Thyroid gland (tissue), 4 donors: ENCODE measurements around the gene MAPKAPK2.

ENCODE experiments used
- CTCF ChIP-seq, 6 experiments: fragments of 200-600 bp in 3 of 6; fragments of 450-650 bp in 3 of 6; sonication (generic) in 3 of 6; IDR thresholded peaks; one replicate each; pipeline ENCODE4 v1.5.1; 2016 to 2019; ENCODE audit warnings: antibody characterized with exemption in 6 of 6, mild to moderate bottlenecking in 2 of 6, inconsistent platforms in 1 of 6, moderate library complexity in 1 of 6
- POLR2A ChIP-seq, 2 donors: fragments of 450-650 bp; IDR thresholded peaks; one replicate each; pipeline ENCODE4 v1.6.1; 2017; ENCODE audit warnings: antibody characterized with exemption in 2 of 2, mild to moderate bottlenecking in 2 of 2, moderate library complexity in 1 of 2

- no peak for TF ChIP-seq CTCF (IDR thresholded peaks at IDR 0.05)
- TF ChIP-seq POLR2A (IDR thresholded peaks at IDR 0.05): no peak
Measured at GRCh38 chr1:206637605-206638004, 47.1 kb upstream of the MAPKAPK2 start.
